H1 (cell line): ENCODE data around the gene OR2M4.

Experiments used
- EP300 ChIP-seq, 2 experiments: IDR thresholded peaks; 1 replicate in 1 of 2; 2 replicates in 1 of 2; pipeline ENCODE4 v1.6.1; 2011 to 2012; ENCODE audit warnings: low read depth in 2 of 2, low read length in 2 of 2, mild to moderate bottlenecking in 2 of 2, borderline replicate concordance in 1 of 2, inconsistent platforms in 1 of 2, moderate library complexity in 1 of 2
- GABPA ChIP-seq: IDR thresholded peaks from 2 replicates; pipeline ENCODE4 v1.6.1; 2011; ENCODE audit warnings: mild to moderate bottlenecking, low read length, moderate library complexity, borderline replicate concordance; ENCODE audit not compliant: insufficient read depth
- POLR2A ChIP-seq, 2 experiments: IDR thresholded peaks; 1 replicate in 1 of 2; 2 replicates in 1 of 2; pipeline ENCODE4 v1.6.1; 2011; ENCODE audit warnings: low read depth in 2 of 2, low read length in 2 of 2, mild to moderate bottlenecking in 2 of 2; ENCODE audit errors: control extremely low read depth in 1 of 2
- RAD21 ChIP-seq, 2 experiments: IDR thresholded peaks in 1 of 2; conservative IDR thresholded peaks in 1 of 2; 2 replicates each; pipeline ENCODE4 v1.6.1; 2011; ENCODE audit warnings: low read depth in 2 of 2, low read length in 2 of 2, improper control_type of control experiment in 1 of 2, inconsistent platforms in 1 of 2, mild to moderate bottlenecking in 1 of 2, moderate library complexity in 1 of 2
- SIN3A ChIP-seq, 2 experiments: IDR thresholded peaks in 1 of 2; conservative IDR thresholded peaks in 1 of 2; 2 replicates each; pipeline ENCODE4 v1.6.1; 2011 to 2012; ENCODE audit warnings: low read length in 2 of 2, improper control_type of control experiment in 1 of 2, low read depth in 1 of 2, mild to moderate bottlenecking in 1 of 2
- YY1 ChIP-seq: IDR thresholded peaks from 2 replicates; pipeline ENCODE4 v1.6.1; 2011; ENCODE audit warnings: low read depth, mild to moderate bottlenecking, low read length
- TF ChIP-seq, protein P1 (sequence below): IDR thresholded peaks from 2 replicates; pipeline ENCODE4 v1.6.1; 2011; ENCODE audit warnings: low read depth, mild to moderate bottlenecking, low read length; ENCODE audit not compliant: insufficient read depth
- TF ChIP-seq, protein P2 (sequence below), 3 experiments: IDR thresholded peaks; 1 replicate in 2 of 3; 2 replicates in 1 of 3; pipeline versions ENCODE4 v1.5.1 to v1.6.1; 2011; ENCODE audit warnings: low read length in 3 of 3, mild to moderate bottlenecking in 3 of 3, inconsistent platforms in 2 of 3, low read depth in 1 of 3, moderate library complexity in 1 of 3; ENCODE audit not compliant: insufficient read depth in 1 of 3; ENCODE audit errors: control extremely low read depth in 1 of 3
- TF ChIP-seq, protein P3 (sequence below): IDR thresholded peaks from 2 replicates; pipeline ENCODE4 v1.6.1; 2012; ENCODE audit warnings: inconsistent platforms

DNA sequence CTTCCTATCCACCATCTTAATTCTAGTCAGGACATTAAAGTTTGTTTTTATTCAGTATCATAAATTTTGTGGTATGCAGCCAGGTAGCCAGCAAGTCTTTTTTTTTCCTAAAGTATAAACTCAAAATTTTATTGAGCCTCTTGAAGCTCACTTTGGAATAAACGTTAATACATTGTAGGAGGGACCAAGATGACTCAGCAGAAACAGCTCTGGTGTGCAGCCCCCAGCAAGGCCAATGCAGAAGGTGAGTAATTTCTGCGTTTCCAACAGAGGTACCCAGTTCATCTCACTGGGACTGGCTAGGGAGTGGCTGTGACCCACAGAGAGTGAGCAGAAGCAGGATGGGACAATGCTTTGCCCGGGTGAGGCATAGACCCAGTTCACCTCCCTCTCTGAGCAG lies 43.9 kb upstream of the OR2M4 start:
- TF ChIP-seq SIN3A (conservative IDR thresholded peaks at IDR 0.05 in 1 of 2, IDR thresholded peaks at IDR 0.05 in 1 of 2; ENCODE audit: low read depth in 1 of 2, low read length in 2 of 2), result no peak
- TF ChIP-seq POLR2A (IDR thresholded peaks at IDR 0.05; ENCODE audit: control extremely low read depth in 1 of 2, low read depth in 2 of 2, low read length in 2 of 2), result no peak
- no peak for TF ChIP-seq YY1
- TF ChIP-seq, protein P1, sequence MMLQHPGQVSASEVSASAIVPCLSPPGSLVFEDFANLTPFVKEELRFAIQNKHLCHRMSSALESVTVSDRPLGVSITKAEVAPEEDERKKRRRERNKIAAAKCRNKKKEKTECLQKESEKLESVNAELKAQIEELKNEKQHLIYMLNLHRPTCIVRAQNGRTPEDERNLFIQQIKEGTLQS, result no peak
- no peak for TF ChIP-seq GABPA
- no peak for TF ChIP-seq RAD21 (IDR thresholded peaks at IDR 0.05 in 1 of 2, conservative IDR thresholded peaks at IDR 0.05 in 1 of 2; ENCODE audit: low read depth in 2 of 2, low read length in 2 of 2)
- TF ChIP-seq, protein P2, sequence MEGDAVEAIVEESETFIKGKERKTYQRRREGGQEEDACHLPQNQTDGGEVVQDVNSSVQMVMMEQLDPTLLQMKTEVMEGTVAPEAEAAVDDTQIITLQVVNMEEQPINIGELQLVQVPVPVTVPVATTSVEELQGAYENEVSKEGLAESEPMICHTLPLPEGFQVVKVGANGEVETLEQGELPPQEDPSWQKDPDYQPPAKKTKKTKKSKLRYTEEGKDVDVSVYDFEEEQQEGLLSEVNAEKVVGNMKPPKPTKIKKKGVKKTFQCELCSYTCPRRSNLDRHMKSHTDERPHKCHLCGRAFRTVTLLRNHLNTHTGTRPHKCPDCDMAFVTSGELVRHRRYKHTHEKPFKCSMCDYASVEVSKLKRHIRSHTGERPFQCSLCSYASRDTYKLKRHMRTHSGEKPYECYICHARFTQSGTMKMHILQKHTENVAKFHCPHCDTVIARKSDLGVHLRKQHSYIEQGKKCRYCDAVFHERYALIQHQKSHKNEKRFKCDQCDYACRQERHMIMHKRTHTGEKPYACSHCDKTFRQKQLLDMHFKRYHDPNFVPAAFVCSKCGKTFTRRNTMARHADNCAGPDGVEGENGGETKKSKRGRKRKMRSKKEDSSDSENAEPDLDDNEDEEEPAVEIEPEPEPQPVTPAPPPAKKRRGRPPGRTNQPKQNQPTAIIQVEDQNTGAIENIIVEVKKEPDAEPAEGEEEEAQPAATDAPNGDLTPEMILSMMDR (IDR thresholded peaks at IDR 0.05; ENCODE audit: control extremely low read depth in 1 of 3, insufficient read depth in 1 of 3, low read depth in 1 of 3, low read length in 3 of 3), result no peak
- TF ChIP-seq, protein P3, sequence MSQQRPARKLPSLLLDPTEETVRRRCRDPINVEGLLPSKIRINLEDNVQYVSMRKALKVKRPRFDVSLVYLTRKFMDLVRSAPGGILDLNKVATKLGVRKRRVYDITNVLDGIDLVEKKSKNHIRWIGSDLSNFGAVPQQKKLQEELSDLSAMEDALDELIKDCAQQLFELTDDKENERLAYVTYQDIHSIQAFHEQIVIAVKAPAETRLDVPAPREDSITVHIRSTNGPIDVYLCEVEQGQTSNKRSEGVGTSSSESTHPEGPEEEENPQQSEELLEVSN, result no peak
- TF ChIP-seq EP300 (IDR thresholded peaks at IDR 0.05; ENCODE audit: borderline replicate concordance in 1 of 2, low read depth in 2 of 2, low read length in 2 of 2), result no peak
